Melanocyte of skin (primary cell): ENCODE measurements around the gene HOXA5. TPM values are rescaled to one million over a fixed set of nuclear protein-coding genes. Genes with fewer than 3 reads are reported as not detected.

Source experiments
- small RNA-seq, 2 donors: library from RNA; depleted of rRNA; stranded (forward); fragments of <200 nt; gene quantifications; one replicate each; pipeline ENCODE3, GENCODE V24; 2012
- total RNA-seq, 2 donors: library from RNA; depleted of rRNA; stranded (reverse); fragments of >200 nt; gene quantifications; 2 replicates each; pipeline ENCODE4 v1.2.3, GENCODE V29; 2012

HOXA5 gene
- total RNA-seq, 2 donors, result 0.33 TPM; not detected in 1

Small RNA genes lying within 50 kb of the gene (small RNA-seq; reads per million reads assigned to genes)
- 0 reads per million in 2 donors for gene AC004080.5
- gene RF01977, result 0 reads per million in 2 donors
- gene RF02140, result 0 reads per million in 2 donors
- gene RF02141, result 0 reads per million in 2 donors

Other genes starting within 250 kb of the HOXA5 start
- under 1 TPM in 1 of 2 donors, not detected in 1; 0.33 TPM for gene HOXA1, start 47.7 kb downstream of the HOXA5 start, total RNA-seq
- not detected for gene HOXA2, start 41.0 kb downstream of the HOXA5 start, total RNA-seq
- gene HOXA4, start 12.9 kb downstream of the HOXA5 start, total RNA-seq, result not detected
- gene HOXA6, start 4.1 kb upstream of the HOXA5 start, total RNA-seq, result under 1 TPM in 1 of 2 donors, not detected in 1; 0.33 TPM
- gene HOXA3, start 8.9 kb upstream of the HOXA5 start, total RNA-seq, result not detected
- gene HOXA7, start 13.0 kb upstream of the HOXA5 start, total RNA-seq, result under 1 TPM in 1 of 2 donors, not detected in 1; 1.00 TPM
- under 1 TPM in 1 of 2 donors, not detected in 1; 0.67 TPM for gene HOXA9, start 21.9 kb upstream of the HOXA5 start, total RNA-seq
- under 1 TPM in 1 of 2 donors, not detected in 1; 1.00 TPM for gene HOXA10, start 30.6 kb upstream of the HOXA5 start, total RNA-seq
- gene HOXA11, start 41.6 kb upstream of the HOXA5 start, total RNA-seq, result under 1 TPM; under 0.01 TPM
- gene HOXA13, start 56.4 kb upstream of the HOXA5 start, total RNA-seq, result not detected
- gene EVX1, start 99.1 kb upstream of the HOXA5 start, total RNA-seq, result not detected